Left kidney (tissue), 2 donors: ENCODE results near the gene METTL22. TPM values are rescaled to one million over a fixed set of nuclear protein-coding genes. Genes with fewer than 3 reads are reported as not detected.

ENCODE experiments used
- DNase-seq: peaks from one replicate; pipeline ENCODE4 v3.0.0-alpha.2; 2013
- polyA plus RNA-seq: library from polyadenylated mRNA; unstranded; fragments of 120-200 nt; gene quantifications from one replicate; pipeline ENCODE4 v1.2.1, GENCODE V29; 2013; ENCODE audit not compliant: insufficient read length

Gene METTL22
- polyA plus RNA-seq, 1 donor = 24.4 TPM

- no peak for DNase-seq
Measured at GRCh38 chr16:8694795-8695728, 73.6 kb downstream of the METTL22 start.

GRCh38 chr16:8696880-8697279 lies 75.4 kb downstream of the METTL22 start:
- no peak for DNase-seq

GRCh38 chr16:8697965-8698364 lies 76.5 kb downstream of the METTL22 start:
- no peak for DNase-seq

Other genes starting within 250 kb of the METTL22 start
- not detected for gene TMEM114, start 31.2 kb upstream of the METTL22 start, polyA plus RNA-seq
- gene ABAT, start 52.9 kb downstream of the METTL22 start, polyA plus RNA-seq = 73.5 TPM
- gene TMEM186, start 175.9 kb downstream of the METTL22 start, polyA plus RNA-seq = 18.6 TPM
- 24.5 TPM for gene PMM2, start 176.1 kb downstream of the METTL22 start, polyA plus RNA-seq
- 68.5 TPM for gene CARHSP1, start 247.3 kb downstream of the METTL22 start, polyA plus RNA-seq